Stimulated activated CD4-positive, alpha-beta T cell treated with anti-CD3 and anti-CD28 coated beads, Interleukin-4, amount 100 ng/mL, for 48 hours (primary cell): Measurements from ENCODE around the gene RWDD2A.

ENCODE experiments used
- DNase-seq, 2 donors: peaks; one replicate each; pipeline ENCODE4 v3.0.0-alpha.2; 2020; ENCODE audit warnings: low read depth in 2 of 2

Gene RWDD2A

DNA sequence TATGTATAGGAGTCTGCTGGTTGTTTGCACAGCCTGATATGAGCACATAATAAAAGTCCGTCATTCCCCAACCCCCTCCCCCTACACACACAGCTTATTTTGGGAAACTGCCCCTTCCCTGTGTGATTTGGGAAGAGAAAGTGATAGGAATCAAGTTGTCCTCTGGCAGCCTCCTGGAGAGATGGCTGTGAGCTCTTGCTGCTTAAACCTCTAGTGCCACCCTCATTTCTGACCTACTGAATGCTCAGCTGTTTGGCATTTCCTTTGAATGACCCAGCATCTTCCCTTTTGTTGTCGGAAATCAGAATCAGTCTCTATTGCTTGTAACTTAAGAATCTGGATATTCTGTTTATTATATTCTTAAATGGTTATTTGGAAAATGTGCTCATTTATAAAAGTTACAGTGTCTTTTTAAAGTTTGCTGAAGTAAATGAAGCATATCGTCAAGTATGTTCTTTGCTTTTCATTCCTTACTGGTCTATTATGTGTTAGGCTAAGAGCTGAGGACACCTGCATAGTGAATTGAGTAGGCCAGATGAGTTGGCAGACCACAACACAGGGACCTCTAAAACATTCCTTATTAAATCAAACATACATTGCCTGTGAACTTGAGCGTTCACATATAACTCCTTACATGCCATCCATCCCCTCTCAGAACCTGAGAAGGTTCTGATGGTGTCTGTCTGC lies 5.5 kb downstream of the RWDD2A start:
- DNase-seq = no peak

DNA sequence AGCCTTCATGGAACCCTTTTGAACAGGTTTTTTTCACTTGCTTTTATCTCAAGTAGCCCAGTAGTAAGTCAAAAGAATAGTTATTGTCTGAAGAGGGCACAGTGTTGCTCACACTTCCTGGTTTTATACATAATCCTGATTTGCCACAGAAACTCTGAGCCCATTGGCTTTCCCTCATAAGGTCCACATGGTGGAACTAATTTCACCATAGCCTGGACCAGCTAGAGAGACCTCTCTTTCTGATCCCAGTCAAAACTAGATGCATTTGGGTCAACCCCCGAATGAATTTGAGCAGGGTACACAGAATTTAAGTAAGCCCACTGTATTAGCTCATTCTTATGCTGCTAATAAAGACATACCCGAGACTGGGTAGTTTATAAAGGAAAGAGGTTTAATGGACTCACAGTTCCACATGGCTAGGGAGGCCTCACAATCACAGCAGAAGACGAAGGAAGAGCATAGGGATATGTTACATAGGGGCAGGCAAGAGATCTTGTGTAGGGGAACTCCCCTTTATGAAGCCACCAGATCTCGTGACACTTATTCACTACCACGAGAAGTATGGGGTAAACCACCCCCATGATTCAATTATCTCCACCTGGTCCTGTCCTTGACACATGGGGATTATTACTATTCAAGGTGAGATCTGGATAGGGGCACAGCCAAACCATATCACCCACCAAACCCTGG lies 6.2 kb downstream of the RWDD2A start:
- DNase-seq = no peak

GRCh38 chr6:83199863-83200225 lies 6.7 kb downstream of the RWDD2A start:
- DNase-seq = no peak

GRCh38 chr6:83202031-83202430 lies 8.9 kb downstream of the RWDD2A start:
- DNase-seq = no peak

- peak; percentile 6 to 39 for DNase-seq
These were observed 22.2 kb downstream of the RWDD2A start for GRCh38 chr6:83215131-83216047.

DNA sequence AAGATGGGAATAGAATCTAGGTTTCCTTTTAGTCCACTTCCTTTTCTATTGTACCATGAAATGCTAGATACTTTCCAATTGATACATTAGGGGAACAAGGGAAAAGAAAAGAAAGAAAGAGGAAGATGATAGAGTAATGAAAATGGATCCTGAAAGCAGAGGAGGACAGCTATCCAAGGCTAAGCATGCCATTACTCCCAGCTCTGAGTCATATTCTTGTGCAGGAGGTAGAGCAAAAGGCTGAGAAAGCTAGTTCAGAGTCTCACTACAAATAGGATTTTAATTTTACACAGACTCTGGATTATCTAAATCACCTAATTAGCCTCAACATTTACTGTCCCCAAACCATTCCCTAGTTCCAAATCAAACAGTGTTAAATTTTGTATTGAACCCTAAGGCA lies 23.6 kb downstream of the RWDD2A start:
- DNase-seq = no peak

- DNase-seq = no peak
These were observed 25.5 kb downstream of the RWDD2A start for GRCh38 chr6:83218646-83219045.

GRCh38 chr6:83220121-83220520 lies 27.0 kb downstream of the RWDD2A start:
- DNase-seq = no peak

DNA sequence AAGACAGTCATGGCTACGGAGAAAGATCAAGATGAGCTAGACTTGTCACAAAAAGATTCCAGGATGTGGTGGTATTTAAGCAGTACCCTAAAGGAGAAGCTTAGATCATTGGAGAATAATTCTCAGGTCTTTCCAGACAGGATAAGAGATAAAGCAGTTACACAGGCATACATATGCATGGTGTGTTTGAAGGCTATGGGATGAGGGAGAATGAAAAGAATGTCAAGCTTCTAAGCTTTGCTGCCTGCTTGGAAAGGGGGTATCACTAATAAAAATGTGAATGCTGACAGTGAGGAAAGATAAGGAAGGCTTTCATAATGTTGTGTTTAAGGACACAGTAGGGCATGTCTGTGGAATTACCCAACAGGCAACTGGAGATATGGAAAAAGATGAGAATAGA lies 28.1 kb downstream of the RWDD2A start:
- DNase-seq = no peak

GRCh38 chr6:83221889-83222479 lies 28.8 kb downstream of the RWDD2A start:
- no peak for DNase-seq

- DNase-seq = no peak
These were observed 33.4 kb downstream of the RWDD2A start for GRCh38 chr6:83226517-83226916.

- DNase-seq = no peak
These were observed 38.0 kb downstream of the RWDD2A start for GRCh38 chr6:83231146-83231545.

DNA sequence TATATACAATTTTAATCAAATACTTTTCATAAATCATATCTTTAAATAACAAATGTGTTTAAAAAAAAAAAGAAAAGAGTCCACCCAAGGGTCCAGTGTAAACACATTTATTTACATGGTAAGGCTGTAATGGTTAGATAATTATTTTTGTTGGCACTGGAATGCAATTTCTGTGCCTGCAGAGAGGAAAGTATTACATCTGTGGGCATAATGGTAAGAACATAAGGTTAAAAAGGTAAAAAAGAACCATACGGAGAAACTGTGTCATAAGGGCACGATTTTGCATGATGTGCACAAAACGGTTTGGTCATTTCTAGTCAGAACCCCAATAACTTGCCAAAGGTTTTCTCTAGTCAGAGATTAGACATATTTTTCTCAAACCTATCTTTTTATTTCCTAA lies 54.3 kb downstream of the RWDD2A start:
- no peak for DNase-seq
